CD4-positive, alpha-beta memory T cell (primary cell): ENCODE measurements around the gene DCPS. TPM values are rescaled to one million over a fixed set of nuclear protein-coding genes. Genes with fewer than 3 reads are reported as not detected.

ENCODE experiments used
- CTCF ChIA-PET: fragments of 350-600 bp; sonication (Branson Sonifier 250); formaldehyde crosslinking; loops from one replicate; lab custom pipeline; 2021; ENCODE audit warnings: inconsistent platforms; ENCODE audit not compliant: partially characterized antibody; lab: Charles Lee
- POLR2A ChIA-PET: fragments of 350-600 bp; sonication (Branson Sonifier 250); formaldehyde crosslinking; loops from one replicate; lab custom pipeline; 2021; ENCODE audit not compliant: partially characterized antibody; lab: Charles Lee
- DNase-seq, 5 donors: peaks; one replicate each; pipeline versions ENCODE4 v3.0.0 to v3.0.0-alpha.2; 2020 to 2022; ENCODE audit warnings: mixed read lengths in 1 of 5
- H3K27ac ChIP-seq: one replicate; pipeline ENCODE4 v1.7.0; 2013; ENCODE audit warnings: low read depth, low read length
- H3K27me3 ChIP-seq: 2 replicates; pipeline ENCODE4 v1.7.0; 2013; ENCODE audit warnings: mild to moderate bottlenecking, low read length, moderate library complexity; ENCODE audit not compliant: insufficient read depth
- H3K36me3 ChIP-seq: 2 replicates; pipeline ENCODE4 v1.7.0; 2013; ENCODE audit warnings: mild to moderate bottlenecking, low read length, moderate library complexity; ENCODE audit not compliant: insufficient read depth
- H3K4me1 ChIP-seq: 2 replicates; pipeline ENCODE4 v1.7.0; 2013; ENCODE audit warnings: mild to moderate bottlenecking, low read length, moderate library complexity; ENCODE audit not compliant: insufficient read depth
- H3K4me3 ChIP-seq, 2 donors: one replicate each; pipeline ENCODE4 v1.7.0; 2013; ENCODE audit warnings: low read length in 2 of 2, mild to moderate bottlenecking in 1 of 2
- H3K9me3 ChIP-seq, 2 donors: one replicate each; pipeline ENCODE4 v1.7.0; 2013; ENCODE audit warnings: low read length in 2 of 2, control low read depth in 1 of 2; ENCODE audit not compliant: control insufficient read depth in 1 of 2
- H3K27ac Mint-ChIP-seq, 7 donors: one replicate each; pipeline ENCODE4 v1.8.0; 2020 to 2021; ENCODE audit warnings: mixed read lengths in 7 of 7, mild to moderate bottlenecking in 6 of 7, inconsistent platforms in 3 of 7, moderate library complexity in 3 of 7
- H3K27me3 Mint-ChIP-seq, 2 donors: one replicate each; pipeline ENCODE4 v1.8.0; 2020 to 2021; ENCODE audit warnings: mixed read lengths in 2 of 2
- H3K36me3 Mint-ChIP-seq, 2 donors: one replicate each; pipeline ENCODE4 v1.8.0; 2020 to 2021; ENCODE audit warnings: mixed read lengths in 2 of 2, inconsistent platforms in 1 of 2, mild to moderate bottlenecking in 1 of 2
- H3K4me1 Mint-ChIP-seq, 4 donors: one replicate each; pipeline ENCODE4 v1.8.0; 2020 to 2021; ENCODE audit warnings: mixed read lengths in 4 of 4, mild to moderate bottlenecking in 1 of 4
- H3K4me3 Mint-ChIP-seq, 8 donors: one replicate each; pipeline ENCODE4 v1.8.0; 2020 to 2021; ENCODE audit warnings: mixed read lengths in 8 of 8, mild to moderate bottlenecking in 7 of 8, moderate library complexity in 6 of 8, inconsistent platforms in 3 of 8
- H3K9me3 Mint-ChIP-seq, 8 donors: one replicate each; pipeline ENCODE4 v1.8.0; 2020 to 2021; ENCODE audit warnings: mixed read lengths in 8 of 8, mild to moderate bottlenecking in 5 of 8, inconsistent platforms in 3 of 8, moderate library complexity in 1 of 8
- intact Hi-C: fragments of 100-400 bp; cut with micrococcal nuclease; formaldehyde crosslinking; loops from one replicate; pipeline ENCODE4 v1.15.1; 2023
- polyA plus RNA-seq, 2 donors: library from polyadenylated mRNA; unstranded; fragments of 300-500 nt; fragmentation: Illumina TruSeq; gene quantifications; one replicate each; pipeline ENCODE4 v1.2.3, GENCODE V29; 2021
- total RNA-seq, 2 experiments: library from RNA; stranded (reverse); gene quantifications; one replicate each; pipeline ENCODE4 v1.2.3, GENCODE V29; 2021

DCPS gene
- total and polyA plus RNA-seq, 4 experiments from 2014 or later, result 20.2 to 48.0 (median 30.7) TPM

- DNase-seq, result no peak
- Mint-ChIP-seq H3K27me3 (no peaks in the 10 kb centered on the region), H3K27ac (no peak overlapping the region), H3K9me3 (peaks cover 0 to under 1% (median 0%) of the 10 kb centered on the region in 8 donors), H3K4me3 (no peak overlapping the region), H3K4me1 (peaks cover 21 to 44% (median 28%) of the 10 kb centered on the region in 4 donors), H3K36me3 (peaks cover 38 to 62% of the 10 kb centered on the region in 2 donors)
- ChIA-PET CTCF (interaction anchor here (0.7 to 4.3 kb wide), 19 partner anchors 8 to 679 kb away, joined by 3 to 73 read pairs (median 5); partner anchors contain the start of genes HYLS1 and TIRAP), POLR2A (interaction anchor here (1.4 kb wide), 1 partner anchor 170 kb away, joined by 3 read pairs; no protein-coding TSS in a partner anchor)
- intact Hi-C loops, result loop anchor here (5.0 kb wide), 1 partner anchor 46 kb away; the partner anchor contains the start of gene ST3GAL4
- H3K4me3 ChIP-seq, result no peak overlapping the region
- no peaks in the 10 kb centered on the region for H3K9me3 ChIP-seq
- peaks cover 10% of the 10 kb centered on the region for H3K36me3 ChIP-seq
- H3K4me1 ChIP-seq, result peaks cover 10% of the 10 kb centered on the region
- H3K27ac ChIP-seq, result no peak overlapping the region
- no peaks in the 10 kb centered on the region for H3K27me3 ChIP-seq
These were observed 7.1 kb downstream of the DCPS start for GRCh38 chr11:126310992-126311310.

- Histone ChIP-seq H3K9me3 (no peaks in the 10 kb centered on the region), H3K36me3 (peaks cover 10% of the 10 kb centered on the region), H3K4me1 (peaks cover 4% of the 10 kb centered on the region), H3K4me3 (no peak overlapping the region), H3K27ac (no peak overlapping the region), H3K27me3 (no peaks in the 10 kb centered on the region)
- H3K36me3 Mint-ChIP-seq, result peaks cover 44 to 64% of the 10 kb centered on the region in 2 donors
- ChIA-PET POLR2A (interaction anchor here (1.4 kb wide), 1 partner anchor 169 kb away, joined by 3 read pairs; no protein-coding TSS in a partner anchor), CTCF (interaction anchor here (0.8 to 4.3 kb wide), 18 partner anchors 7 to 679 kb away, joined by 3 to 73 read pairs (median 5); partner anchors contain the start of genes HYLS1 and TIRAP)
- peaks cover 22 to 45% (median 27%) of the 10 kb centered on the region in 4 donors for H3K4me1 Mint-ChIP-seq
- DNase-seq, result no peak
- peaks cover 0 to 5% (median 0%) of the 10 kb centered on the region in 8 donors for H3K9me3 Mint-ChIP-seq
- no peaks in the 10 kb centered on the region for H3K27me3 Mint-ChIP-seq
- H3K27ac Mint-ChIP-seq, result peak overlapping the region in 3 of 7 donors; percentile 23 to 72 (median 62)
- intact Hi-C loops, result loop anchor here (5.0 kb wide), 1 partner anchor 46 kb away; the partner anchor contains the start of gene ST3GAL4
- no peak overlapping the region for H3K4me3 Mint-ChIP-seq
These were observed 7.8 kb downstream of the DCPS start for GRCh38 chr11:126311401-126312291.

GRCh38 chr11:126312961-126313360 is 9.1 kb downstream of the DCPS start:
- Histone ChIP-seq H3K4me3 (no peak overlapping the region), H3K9me3 (no peaks in the 10 kb centered on the region), H3K27ac (no peak overlapping the region), H3K27me3 (no peaks in the 10 kb centered on the region), H3K4me1 (peaks cover 12% of the 10 kb centered on the region), H3K36me3 (peaks cover 10% of the 10 kb centered on the region)
- no peak for DNase-seq
- no peak overlapping the region for H3K4me3 Mint-ChIP-seq
- intact Hi-C loops, result loop anchor here (5.0 kb wide), 1 partner anchor 44 kb away; the partner anchor contains the start of gene ST3GAL4
- ChIA-PET POLR2A (no interaction called here), CTCF (interaction anchor here (4.3 kb wide), 1 partner anchor 168 kb away, joined by 73 read pairs; no protein-coding TSS in a partner anchor)
- H3K27ac Mint-ChIP-seq, result peak overlapping the region in 2 of 7 donors; percentile 47 to 68
- peaks cover 0 to 7% (median 0%) of the 10 kb centered on the region in 8 donors for H3K9me3 Mint-ChIP-seq
- H3K27me3 Mint-ChIP-seq, result no peaks in the 10 kb centered on the region
- peaks cover 23 to 47% (median 29%) of the 10 kb centered on the region in 4 donors for H3K4me1 Mint-ChIP-seq
- H3K36me3 Mint-ChIP-seq, result peaks cover 52 to 66% of the 10 kb centered on the region in 2 donors

- Histone ChIP-seq H3K27me3 (no peaks in the 10 kb centered on the region), H3K4me1 (peaks cover 21% of the 10 kb centered on the region), H3K36me3 (peaks cover 10% of the 10 kb centered on the region), H3K27ac (no peak overlapping the region), H3K9me3 (no peaks in the 10 kb centered on the region), H3K4me3 (no peak overlapping the region)
- no peak for DNase-seq
- POLR2A ChIA-PET, result no interaction called here
- H3K27me3 Mint-ChIP-seq, result no peaks in the 10 kb centered on the region
- no peak overlapping the region for H3K4me3 Mint-ChIP-seq
- H3K9me3 Mint-ChIP-seq, result peaks cover 0 to 7% (median 0%) of the 10 kb centered on the region in 8 donors
- intact Hi-C loops, result loop anchor here (5.0 kb wide), 1 partner anchor 43 kb away; the partner anchor contains the start of gene ST3GAL4
- H3K36me3 Mint-ChIP-seq, result peaks cover 52 to 61% of the 10 kb centered on the region in 2 donors
- peaks cover 28 to 51% (median 36%) of the 10 kb centered on the region in 4 donors for H3K4me1 Mint-ChIP-seq
- no peak overlapping the region for H3K27ac Mint-ChIP-seq
- CTCF ChIA-PET, result interaction anchor here (1.0 kb wide), 1 partner anchor 167 kb away, joined by 3 read pairs; no protein-coding TSS in a partner anchor
These were observed 10.0 kb downstream of the DCPS start for GRCh38 chr11:126313826-126314225.

- ChIA-PET CTCF (interaction anchor here (0.8 kb wide), 2 partner anchors 13 to 164 kb away, joined by 3 read pairs; no protein-coding TSS in a partner anchor), POLR2A (interaction anchor here (1.0 to 2.8 kb wide), 2 partner anchors 13 to 34 kb away, joined by 3 to 18 read pairs; partner anchors contain the start of gene DCPS)
- peak overlapping the region; percentile 30 for H3K27ac ChIP-seq
- no peaks in the 10 kb centered on the region for H3K9me3 ChIP-seq
- Mint-ChIP-seq H3K9me3 (peaks cover 0 to 8% (median 0%) of the 10 kb centered on the region in 8 donors), H3K4me3 (peak overlapping the region in 7 of 8 donors; percentile 59 to 83 (median 70)), H3K27ac (peak overlapping the region; percentile 31 to 90 (median 83)), H3K4me1 (peaks cover 27 to 46% (median 38%) of the 10 kb centered on the region in 4 donors), H3K27me3 (no peaks in the 10 kb centered on the region), H3K36me3 (peaks cover 42 to 46% of the 10 kb centered on the region in 2 donors)
- no peak for DNase-seq
- no peaks in the 10 kb centered on the region for H3K27me3 ChIP-seq
- peaks cover 26% of the 10 kb centered on the region for H3K4me1 ChIP-seq
- intact Hi-C loops, result no loop called here
- H3K36me3 ChIP-seq, result no peaks in the 10 kb centered on the region
- H3K4me3 ChIP-seq, result no peak overlapping the region
These were observed 13.5 kb downstream of the DCPS start for GRCh38 chr11:126317432-126317755.

- H3K4me1 ChIP-seq, result peaks cover 26% of the 10 kb centered on the region
- peak overlapping the region; percentile 30 for H3K27ac ChIP-seq
- Mint-ChIP-seq H3K4me1 (peaks cover 27 to 46% (median 38%) of the 10 kb centered on the region in 4 donors), H3K36me3 (peaks cover 37 to 43% of the 10 kb centered on the region in 2 donors), H3K27ac (peak overlapping the region; percentile 48 to 90 (median 83)), H3K4me3 (peak overlapping the region in 7 of 8 donors; percentile 59 to 83 (median 70)), H3K27me3 (no peaks in the 10 kb centered on the region), H3K9me3 (peaks cover 0 to 8% (median 0%) of the 10 kb centered on the region in 8 donors)
- H3K27me3 ChIP-seq, result no peaks in the 10 kb centered on the region
- ChIA-PET POLR2A (interaction anchor here (1.0 to 2.8 kb wide), 2 partner anchors 14 to 34 kb away, joined by 3 to 18 read pairs; partner anchors contain the start of gene DCPS), CTCF (interaction anchor here (0.8 to 1.8 kb wide), 4 partner anchors 8 to 163 kb away, joined by 3 to 13 read pairs (median 4); no protein-coding TSS in a partner anchor)
- H3K9me3 ChIP-seq, result no peaks in the 10 kb centered on the region
- H3K36me3 ChIP-seq, result no peaks in the 10 kb centered on the region
- peak in 1 of 5 donors; percentile 19 for DNase-seq
- intact Hi-C loops, result no loop called here
- H3K4me3 ChIP-seq, result peak overlapping the region in 1 of 2 donors; percentile 31
These were observed 14.1 kb downstream of the DCPS start for GRCh38 chr11:126317756-126318573.
